IPS DF 4.7 (cell line): ENCODE data around the gene ANO7.
"Not testable (repeated sequence)": the region's sequence is repeated elsewhere in the genome, so short reads cannot be mapped to it uniquely, and the experiment has no call there.

Experiments
- DNase-seq: peaks from one replicate; pipeline ENCODE4 v3.0.0-alpha.2; 2013; ENCODE audit warnings: low spot score; ENCODE audit errors: extremely low read depth

The ANO7 gene

GRCh38 chr2:241190291-241190981 lies 2.0 kb downstream of the ANO7 start:
- DNase-seq = no peak

GRCh38 chr2:241191081-241191480 lies 2.6 kb downstream of the ANO7 start:
- no peak for DNase-seq

- DNase-seq = no peak
Observed at GRCh38 chr2:241193271-241193670, 4.8 kb downstream of the ANO7 start.

- no peak for DNase-seq
Observed at GRCh38 chr2:241194811-241195210, 6.3 kb downstream of the ANO7 start.

- no peak for DNase-seq
Observed at GRCh38 chr2:241195506-241196130, 7.1 kb downstream of the ANO7 start.

GRCh38 chr2:241197246-241197645 lies 8.8 kb downstream of the ANO7 start:
- not testable (repeated sequence) for DNase-seq

- DNase-seq = no peak
Observed at GRCh38 chr2:241197947-241198346, 9.5 kb downstream of the ANO7 start.

- no peak for DNase-seq
Observed at GRCh38 chr2:241198381-241199279, 10.2 kb downstream of the ANO7 start.

- DNase-seq = no peak
Observed at GRCh38 chr2:241199286-241199685, 10.8 kb downstream of the ANO7 start.

GRCh38 chr2:241199897-241200821 lies 11.7 kb downstream of the ANO7 start:
- no peak for DNase-seq

- no peak for DNase-seq
Observed at GRCh38 chr2:241200822-241201395, 12.4 kb downstream of the ANO7 start.

- DNase-seq = no peak
Observed at GRCh38 chr2:241201445-241202267, 13.2 kb downstream of the ANO7 start.

- DNase-seq = no peak
Observed at GRCh38 chr2:241202268-241202585, 13.8 kb downstream of the ANO7 start.

GRCh38 chr2:241202681-241203080 lies 14.2 kb downstream of the ANO7 start:
- no peak for DNase-seq

GRCh38 chr2:241203218-241204009 lies 14.9 kb downstream of the ANO7 start:
- DNase-seq = no peak

GRCh38 chr2:241204010-241204384 lies 15.5 kb downstream of the ANO7 start:
- DNase-seq = no peak

- DNase-seq = no peak
Observed at GRCh38 chr2:241204490-241204889, 16.0 kb downstream of the ANO7 start.

GRCh38 chr2:241205086-241205485 lies 16.6 kb downstream of the ANO7 start:
- DNase-seq = no peak

- no peak for DNase-seq
Observed at GRCh38 chr2:241207151-241207550, 18.7 kb downstream of the ANO7 start.
